ENCODE measurements around the gene SMC6. TPM values are rescaled to one million over a fixed set of nuclear protein-coding genes. Genes with fewer than 3 reads are reported as not detected.

The SMC6 gene
- total RNA-seq, 1 donor from 2014 or later, result 23.6 TPM

DNA sequence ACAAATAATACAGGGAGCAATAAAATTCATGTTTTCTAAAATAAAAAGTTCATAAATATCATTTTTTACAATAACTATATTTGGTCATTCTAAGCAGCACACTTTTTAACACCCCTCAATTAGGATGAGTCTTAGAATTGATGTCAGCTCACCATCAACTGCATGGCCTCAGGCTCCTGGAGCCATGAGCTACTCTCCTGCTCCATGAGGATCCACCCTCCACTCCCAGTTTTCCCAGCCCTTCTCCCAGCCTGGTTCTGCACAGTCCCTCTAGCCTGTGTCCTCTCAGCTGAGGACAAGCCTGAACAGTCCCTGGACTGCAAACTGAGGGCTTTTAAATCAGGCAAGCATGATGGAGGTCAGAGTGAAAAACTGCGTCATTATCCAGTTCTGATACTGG lies 89.1 kb downstream of the SMC6 start:
- DNase-seq (ENCODE audit: low spot score), result no peak
- intact Hi-C loops (cut with DNase I), result no loop called here
- no peak for ATAC-seq

DNA sequence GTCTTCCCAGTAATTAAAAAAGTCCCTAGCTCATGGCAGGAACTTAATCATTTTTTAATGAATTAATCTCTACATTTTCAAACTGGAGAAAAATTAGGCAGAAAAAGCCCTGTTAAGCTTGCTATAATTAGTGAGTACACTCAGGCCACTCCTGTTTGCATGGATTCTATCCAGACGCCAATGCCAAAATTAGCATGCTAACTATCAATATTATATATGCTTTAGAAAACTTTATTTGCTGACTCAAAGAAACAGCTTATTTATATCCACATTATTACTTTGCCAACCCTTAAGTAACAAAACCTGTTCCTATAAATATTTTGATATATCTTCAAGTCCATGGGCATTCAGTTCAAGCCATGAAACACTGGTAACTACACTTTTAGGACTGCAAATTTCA lies 90.9 kb downstream of the SMC6 start:
- intact Hi-C loops (cut with DNase I), result no loop called here
- ATAC-seq (no peak), DNase-seq (ENCODE audit: low spot score) (no peak)

DNA sequence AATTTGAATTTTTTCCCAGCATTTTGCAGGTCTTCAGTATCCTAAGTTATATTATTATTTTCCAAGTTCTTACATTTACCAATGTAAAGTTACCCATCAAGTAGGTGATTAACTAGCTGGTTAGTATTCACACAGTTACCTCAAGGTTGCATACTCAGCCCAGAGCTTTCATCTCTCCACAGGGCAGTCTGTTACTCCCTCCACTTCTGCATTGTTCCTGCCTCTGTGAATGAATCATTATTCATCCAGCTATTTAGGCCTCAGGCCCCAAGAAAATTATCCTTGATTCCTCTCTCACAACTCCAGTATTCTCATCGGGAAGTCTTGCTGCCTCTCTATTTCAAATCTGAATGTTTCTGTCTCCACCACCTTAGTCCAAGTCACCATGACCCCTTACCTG lies 92.2 kb downstream of the SMC6 start:
- ATAC-seq (no peak), DNase-seq (ENCODE audit: low spot score) (no peak)
- intact Hi-C loops (cut with DNase I), result no loop called here

DNA sequence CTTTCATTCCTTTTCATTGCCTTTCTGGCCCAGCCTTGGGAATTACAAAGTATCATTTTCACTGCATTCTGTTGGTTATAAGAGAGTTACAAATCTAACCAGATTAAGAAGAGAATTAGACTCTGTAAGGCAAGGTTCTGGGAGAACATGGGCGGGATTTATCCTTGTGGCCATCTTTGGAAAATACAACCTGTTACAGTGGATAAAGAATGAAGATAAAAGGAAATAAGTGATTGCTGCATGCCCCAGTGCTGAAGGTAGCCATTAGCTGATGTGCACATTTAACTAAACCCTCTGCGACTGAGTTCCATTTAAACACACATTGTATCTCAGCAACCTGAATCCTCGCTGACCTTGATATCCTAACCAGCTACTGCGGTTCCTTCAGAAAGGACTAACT lies 93.4 kb downstream of the SMC6 start:
- DNase-seq (ENCODE audit: low spot score), result no peak
- ATAC-seq, result no peak
- intact Hi-C loops (cut with DNase I), result no loop called here

DNA sequence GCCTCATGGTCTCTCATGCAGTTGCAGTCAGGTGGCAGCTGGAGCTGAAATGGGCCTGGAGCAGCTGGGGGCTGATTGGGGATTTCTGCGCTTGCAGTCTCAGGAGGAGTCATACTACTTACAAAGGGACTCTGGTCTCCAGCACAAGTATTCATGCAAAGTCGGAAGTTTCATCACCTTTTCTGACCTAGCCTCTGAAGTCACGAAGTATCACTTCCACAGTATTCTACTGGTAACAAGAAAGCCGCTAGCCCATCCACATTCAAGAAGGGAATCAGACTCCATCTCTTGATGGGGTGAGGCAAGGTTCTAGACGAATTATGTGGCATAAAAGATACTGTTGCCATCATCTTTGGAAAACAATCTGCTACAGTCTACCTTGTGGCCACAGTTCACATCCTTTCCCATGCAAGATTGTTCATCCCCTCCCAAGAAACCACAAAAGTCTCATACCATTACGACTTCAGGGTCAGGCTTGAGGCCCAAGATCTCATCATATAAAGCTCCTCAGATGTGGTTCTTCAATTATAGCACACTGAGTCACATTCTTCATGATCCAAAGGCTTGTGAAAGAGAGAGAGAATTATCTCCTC lies 95.3 kb downstream of the SMC6 start:
- intact Hi-C loops (cut with DNase I), result no loop called here
- DNase-seq (ENCODE audit: low spot score) (no peak), ATAC-seq (no peak)

DNA sequence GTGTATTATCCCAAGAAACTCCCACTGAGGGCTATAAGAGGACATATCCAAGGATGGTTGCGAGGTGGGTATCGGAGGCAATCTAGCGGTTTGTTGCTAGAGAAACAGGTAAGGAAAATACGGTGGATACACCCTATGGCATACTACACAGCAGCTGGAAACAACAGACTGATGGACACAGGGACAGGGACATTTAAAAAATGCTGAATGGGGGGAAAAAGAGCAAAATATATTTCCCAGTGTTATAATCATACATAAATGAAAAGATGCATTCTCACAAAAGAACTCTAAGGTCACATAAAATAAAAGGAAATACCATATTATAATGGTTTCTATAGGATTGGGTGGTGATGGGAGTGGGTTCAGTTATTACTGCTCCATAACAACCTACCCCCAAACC lies 95.9 kb downstream of the SMC6 start:
- intact Hi-C loops (cut with DNase I), result no loop called here
- no peak for DNase-seq (ENCODE audit: low spot score)

DNA sequence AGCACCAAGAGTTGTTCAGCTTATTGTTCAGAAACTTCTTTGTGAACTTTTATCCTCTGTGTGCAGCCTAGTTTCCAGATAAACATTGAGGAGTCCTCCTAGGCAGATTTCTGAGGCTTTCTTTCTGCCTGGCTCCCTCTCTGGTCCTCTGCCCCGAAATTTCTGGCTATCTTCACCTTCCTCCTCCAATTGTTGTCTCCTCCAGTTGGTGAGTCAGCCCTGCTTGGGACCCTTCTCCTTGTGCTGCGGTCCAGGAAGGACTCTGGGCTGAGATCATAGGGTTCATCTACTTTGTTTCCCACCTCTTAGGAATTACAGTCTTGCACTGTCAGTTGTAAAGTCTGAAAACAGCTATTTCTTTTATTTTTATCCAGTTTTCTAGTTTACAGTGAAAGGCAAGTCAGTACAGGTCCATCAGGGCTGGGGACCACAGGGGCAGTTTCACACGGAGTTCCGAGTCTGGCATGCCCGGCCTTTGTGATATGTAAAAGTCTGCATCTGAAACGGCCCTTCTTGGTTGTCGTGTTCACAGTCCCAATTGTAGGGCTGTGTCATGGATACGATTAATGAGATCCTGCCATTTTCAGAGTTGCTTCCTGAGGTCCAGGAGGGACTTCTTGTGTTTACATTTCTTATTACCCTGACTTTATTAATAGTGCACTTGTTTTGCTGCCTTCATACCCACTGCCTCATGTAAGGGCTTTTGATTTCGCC lies 100.8 kb downstream of the SMC6 start:
- intact Hi-C loops (cut with DNase I), result no loop called here
- ATAC-seq (no peak), DNase-seq (ENCODE audit: low spot score) (no peak)

More for the DNA sequence above, 95.9 kb downstream of the SMC6 start:
- no peak for ATAC-seq

DNA sequence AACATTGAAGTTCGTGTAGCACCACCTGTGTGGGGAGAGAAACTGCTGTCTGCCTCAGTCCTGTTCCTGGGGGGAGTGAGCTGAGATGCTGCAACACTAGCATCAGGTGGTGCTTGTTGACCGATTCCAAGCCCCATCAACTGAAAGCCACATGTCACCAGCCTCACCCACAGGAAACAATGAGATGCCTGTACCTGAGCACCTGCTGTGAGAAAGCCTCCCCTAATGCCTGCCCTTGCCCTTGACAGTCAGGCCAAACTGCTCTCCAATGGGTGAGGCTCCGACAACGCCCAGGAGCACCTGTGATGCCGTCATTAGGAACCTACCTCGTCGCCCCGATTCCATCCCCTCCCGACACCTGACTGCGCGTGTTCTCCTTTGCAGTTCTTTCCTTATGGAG lies 104.6 kb downstream of the SMC6 start:
- no peak for ATAC-seq
- no peak for DNase-seq (ENCODE audit: low spot score)
- intact Hi-C loops (cut with DNase I), result no loop called here

DNA sequence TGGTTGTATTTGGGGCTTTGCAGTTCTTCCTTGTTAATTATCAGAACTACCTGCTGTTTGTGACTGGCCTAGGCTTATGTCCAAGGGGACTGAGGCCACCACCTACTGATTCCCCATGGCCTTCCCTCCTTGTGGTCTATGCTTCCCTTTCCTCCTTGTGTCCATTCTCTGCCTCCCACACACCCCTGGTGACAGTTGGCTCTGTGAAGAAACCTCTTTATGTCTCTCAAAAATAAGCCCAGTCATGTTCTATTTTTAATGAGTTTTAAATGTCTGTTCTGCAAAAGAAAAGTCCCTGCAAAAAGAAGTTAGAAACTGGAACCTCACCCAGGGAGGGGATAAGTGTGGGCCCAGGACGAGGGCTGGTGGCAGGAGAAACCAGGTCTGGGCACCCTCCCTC lies 105.0 kb downstream of the SMC6 start:
- intact Hi-C loops (cut with DNase I), result no loop called here
- DNase-seq (ENCODE audit: low spot score) (no peak), ATAC-seq (no peak)

DNA sequence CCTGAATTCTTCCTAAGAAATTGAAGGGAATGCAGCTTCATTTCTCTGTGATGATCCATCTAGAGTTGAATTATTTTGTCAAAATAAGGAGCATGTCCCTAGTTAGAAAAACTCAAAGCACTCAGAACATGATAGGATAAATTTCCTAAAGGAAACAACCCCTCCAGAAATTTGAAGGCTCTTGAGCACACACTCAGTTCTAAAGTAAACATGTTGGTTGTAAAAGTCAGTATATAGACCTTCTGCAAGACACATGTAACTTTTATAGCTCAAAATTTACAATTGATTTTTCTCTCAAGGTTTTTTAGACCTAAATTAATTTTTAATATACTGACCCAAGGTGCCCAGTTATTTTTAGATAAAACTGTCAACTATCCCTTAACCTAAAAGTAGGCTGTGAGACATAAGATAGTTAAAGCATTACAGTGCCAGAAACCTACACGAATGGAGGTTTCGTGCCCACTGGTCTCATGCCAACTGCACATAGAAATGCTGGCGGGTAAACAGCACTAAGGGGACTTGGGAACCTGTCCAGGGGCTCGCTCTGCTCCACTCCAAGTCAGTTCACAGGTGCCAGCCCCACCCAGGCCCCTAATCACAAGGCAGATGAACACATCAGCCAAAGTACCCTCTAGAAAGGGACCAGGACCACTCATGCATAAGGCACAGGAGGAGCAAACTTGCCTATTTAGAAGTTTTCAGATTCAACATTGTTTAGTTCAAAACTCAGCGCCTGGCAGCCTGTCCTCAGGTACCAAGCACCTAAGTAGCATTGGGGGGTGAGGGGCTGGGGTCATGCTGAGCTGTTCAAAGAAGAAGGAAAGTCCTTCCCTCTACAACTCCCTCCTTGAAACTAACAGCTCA lies 106.5 kb downstream of the SMC6 start:
- ATAC-seq, result no peak
- intact Hi-C loops (cut with DNase I), result no loop called here
- DNase-seq (ENCODE audit: low spot score), result no peak

DNA sequence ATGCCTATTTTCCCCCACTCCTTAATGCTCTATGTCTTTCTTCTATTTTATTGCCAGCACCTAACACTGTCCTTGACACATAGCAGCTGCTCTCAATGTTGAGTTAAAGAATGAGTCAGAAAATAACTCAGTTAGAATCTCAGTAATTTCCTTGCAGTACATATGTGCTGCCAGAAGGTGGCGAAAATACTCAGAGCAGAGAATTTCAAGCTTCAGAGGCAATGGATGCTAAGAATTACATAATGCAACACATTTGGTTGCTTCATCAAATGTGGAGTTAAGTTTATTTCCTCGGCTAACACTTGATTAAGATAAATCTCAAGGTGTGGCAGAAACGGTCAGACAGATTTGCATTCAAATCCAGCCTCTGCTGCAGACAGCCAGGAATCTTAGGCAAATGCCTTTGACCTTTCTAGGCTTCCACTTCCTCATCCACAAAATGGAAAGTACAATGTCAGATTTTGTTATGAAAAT lies 107.5 kb downstream of the SMC6 start:
- ATAC-seq, result peak; percentile 66
- intact Hi-C loops (cut with DNase I), result no loop called here
- DNase-seq (ENCODE audit: low spot score), result no peak

DNA sequence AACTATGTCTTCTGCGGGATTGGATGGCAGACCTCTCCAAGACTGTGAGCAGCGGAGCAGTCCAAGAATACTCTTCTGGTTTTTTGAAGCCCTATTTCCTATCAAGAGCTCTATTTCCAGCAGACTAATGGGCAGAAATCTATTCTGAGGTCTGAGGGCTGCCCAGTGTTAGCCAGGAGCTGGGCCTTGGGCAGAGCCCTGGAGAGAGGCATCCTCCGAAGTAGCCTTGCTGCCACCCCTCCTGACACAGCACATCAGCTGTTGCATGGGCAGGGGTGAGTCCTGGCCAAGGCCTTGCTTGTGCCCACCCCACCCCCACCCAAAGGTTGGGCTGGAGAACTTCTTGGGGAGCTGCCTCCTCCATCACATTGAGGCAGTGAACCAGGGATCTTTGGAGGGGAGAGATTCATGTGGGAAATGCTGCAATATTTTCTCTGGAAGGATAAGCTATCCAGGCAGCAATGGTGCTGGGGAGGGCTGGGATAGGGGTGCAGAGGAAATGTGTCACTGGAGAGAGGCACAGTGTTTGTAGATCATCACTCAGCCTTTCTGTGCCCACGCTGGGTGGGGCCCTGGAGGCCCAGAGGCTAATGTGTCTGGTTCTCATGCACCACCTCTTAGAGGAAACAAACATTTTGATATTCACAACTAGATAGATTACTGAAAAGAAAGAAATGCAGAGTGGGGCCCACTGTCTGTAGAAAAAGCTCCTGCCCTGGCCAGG lies 108.5 kb downstream of the SMC6 start:
- DNase-seq (ENCODE audit: low spot score), result no peak
- ATAC-seq, result no peak
- intact Hi-C loops (cut with DNase I), result no loop called here

DNA sequence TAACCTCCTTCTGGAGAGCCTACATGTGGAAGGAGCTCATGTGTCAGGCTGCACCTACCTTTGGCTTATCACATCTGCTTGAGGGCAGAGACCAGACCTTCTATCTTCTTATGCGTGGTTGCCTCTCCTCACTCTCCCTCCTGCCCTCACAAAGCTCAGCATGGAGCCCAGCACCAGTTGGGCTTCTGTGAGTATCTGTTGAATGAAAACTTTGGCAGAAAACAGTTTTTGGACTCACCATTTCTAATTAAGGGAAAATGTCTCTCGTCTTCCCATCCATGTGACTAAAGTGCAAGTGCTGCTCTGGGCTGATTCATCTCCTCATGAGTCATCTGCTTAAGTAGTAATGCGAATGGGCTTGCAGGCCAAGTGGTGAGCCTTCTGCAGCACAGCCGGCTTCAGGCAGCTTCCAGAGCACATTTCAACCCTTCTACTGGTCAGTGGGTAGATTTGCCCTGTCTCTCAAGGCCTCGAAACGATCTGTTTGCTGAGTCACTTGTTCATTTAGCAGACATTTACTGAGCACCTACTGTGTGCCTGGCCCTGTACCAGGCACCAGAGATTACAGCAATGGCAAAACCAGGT lies 110.5 kb downstream of the SMC6 start:
- DNase-seq (ENCODE audit: low spot score), result no peak
- intact Hi-C loops (cut with DNase I), result no loop called here
- ATAC-seq, result peak; percentile 85

DNA sequence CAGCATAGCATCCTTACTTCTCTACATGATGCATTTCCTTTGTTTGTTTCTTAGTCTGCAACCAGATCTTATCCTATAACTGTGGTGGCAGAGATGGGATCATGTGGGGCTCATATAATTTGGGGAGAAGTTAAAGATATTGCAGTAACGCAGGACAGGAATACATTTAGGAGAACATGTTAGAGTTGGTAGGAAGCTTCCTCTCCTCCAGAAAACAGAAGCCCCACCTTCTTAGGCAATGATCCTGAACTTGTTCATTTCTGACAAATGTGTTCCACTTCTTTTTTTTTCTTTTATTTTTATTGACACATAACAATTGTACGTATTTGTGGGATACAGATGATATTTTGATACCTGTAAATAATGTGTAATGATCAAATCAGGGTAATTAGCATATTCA lies 113.2 kb downstream of the SMC6 start:
- intact Hi-C loops (cut with DNase I), result no loop called here
- no peak for DNase-seq (ENCODE audit: low spot score)

DNA sequence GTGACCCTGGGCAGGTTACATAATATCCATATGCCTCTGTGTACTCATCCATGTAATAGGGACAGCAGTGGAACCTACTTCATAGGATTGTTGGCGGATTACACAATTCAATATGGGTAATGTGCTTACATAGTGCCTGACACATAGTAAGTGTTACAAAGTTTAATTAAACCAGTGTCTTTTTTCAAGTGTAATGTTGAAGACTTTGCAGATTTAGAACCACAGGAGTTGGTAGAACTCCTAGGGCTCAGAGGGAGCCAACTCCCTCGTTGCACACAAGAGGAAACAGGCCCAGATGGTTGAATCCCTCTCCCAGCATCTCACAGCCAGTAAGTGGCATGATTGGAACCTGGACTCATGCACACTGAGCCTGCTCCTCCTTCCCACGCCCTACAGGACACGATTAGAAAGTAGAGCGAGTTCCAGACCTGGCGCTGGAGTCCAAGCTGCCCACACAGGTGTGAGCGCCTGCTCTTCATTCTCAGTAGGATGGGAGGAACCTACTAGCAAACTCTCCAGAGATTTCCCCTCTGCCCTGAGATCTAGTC lies 115.3 kb downstream of the SMC6 start:
- ATAC-seq, result no peak
- intact Hi-C loops (cut with DNase I), result no loop called here
- DNase-seq (ENCODE audit: low spot score), result no peak

More for the DNA sequence above, 113.2 kb downstream of the SMC6 start:
- no peak for ATAC-seq

DNA sequence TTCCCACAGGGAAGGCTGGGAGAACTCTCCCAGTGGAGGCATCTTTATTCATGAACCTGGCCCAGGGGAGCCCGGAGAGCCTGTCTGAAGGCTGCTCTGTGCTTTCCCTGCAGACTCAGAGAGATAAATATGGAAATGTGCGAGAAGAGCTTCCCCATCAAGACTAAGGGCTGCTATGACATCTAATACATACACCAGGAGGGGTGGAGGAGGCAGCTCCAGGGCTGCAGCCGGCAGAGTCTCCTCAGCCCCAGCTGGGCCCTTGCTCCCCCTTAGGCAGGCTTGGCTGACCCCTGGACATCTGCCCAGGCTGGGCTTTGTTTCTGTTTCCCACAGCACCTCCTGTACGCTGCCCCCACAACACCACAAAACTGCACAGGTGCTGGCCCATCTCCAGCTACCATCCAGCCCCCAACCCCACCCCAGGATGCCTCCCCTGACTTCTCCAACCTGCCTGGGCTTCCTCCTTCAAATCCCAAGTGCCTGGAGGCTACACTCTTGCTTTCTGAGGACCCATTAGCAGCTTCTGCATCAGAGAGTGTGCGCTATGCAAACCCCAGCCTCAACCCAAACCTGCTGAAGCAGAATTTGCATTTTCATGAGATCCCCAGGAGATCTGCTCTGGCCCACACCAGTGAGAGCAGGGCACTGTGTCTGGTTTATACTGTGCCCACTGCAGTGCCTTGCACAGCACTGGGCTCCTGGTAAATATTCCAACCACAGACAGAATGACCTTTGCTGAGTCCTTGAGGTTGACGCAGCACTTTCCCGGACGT lies 116.3 kb downstream of the SMC6 start:
- no peak for ATAC-seq
- intact Hi-C loops (cut with DNase I), result no loop called here

DNA sequence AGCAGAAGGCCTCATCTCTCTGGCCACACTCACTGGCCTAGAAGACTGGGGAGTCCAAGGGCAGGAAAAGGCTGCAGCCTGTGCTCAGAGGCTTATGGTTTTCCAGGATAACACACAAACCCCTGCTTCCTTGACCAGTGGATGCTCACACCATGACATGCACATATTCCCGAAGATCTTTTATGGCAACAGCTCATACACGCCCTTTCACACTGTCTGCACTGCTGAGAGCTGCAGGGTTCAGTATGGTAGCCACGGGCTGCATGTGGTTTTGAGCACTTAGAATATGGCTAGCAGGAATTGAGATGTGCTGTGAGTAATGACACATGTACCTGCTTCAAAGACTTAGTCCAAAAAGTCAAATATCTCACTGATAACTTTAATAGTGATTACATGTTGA lies 117.4 kb downstream of the SMC6 start:
- intact Hi-C loops (cut with DNase I), result no loop called here
- ATAC-seq, result no peak
- no peak for DNase-seq (ENCODE audit: low spot score)

More for the DNA sequence above, 116.3 kb downstream of the SMC6 start:
- DNase-seq (ENCODE audit: low spot score), result no peak

DNA sequence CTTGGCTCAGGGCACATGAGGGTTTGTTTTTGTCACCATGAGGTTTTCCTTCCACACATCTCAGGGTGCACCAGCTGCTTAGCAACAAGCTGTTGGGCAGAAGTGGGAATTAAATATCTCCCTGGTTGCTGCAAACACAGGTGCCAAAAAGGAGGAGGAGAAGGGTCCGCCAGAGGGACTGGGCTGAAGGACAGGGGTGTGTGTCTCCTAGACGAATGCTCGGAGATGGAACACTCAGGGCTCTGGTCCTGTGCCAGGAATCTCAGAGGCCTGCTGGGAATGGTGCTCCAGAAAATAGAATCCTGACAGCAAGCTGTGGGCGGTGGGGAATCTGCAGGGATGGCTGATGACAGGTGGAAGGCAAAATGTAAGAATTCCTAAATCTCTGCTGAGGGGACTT lies 118.6 kb downstream of the SMC6 start:
- no peak for ATAC-seq
- intact Hi-C loops (cut with DNase I), result no loop called here

More for the DNA sequence above, 118.6 kb downstream of the SMC6 start:
- no peak for DNase-seq (ENCODE audit: low spot score)
